ENCODE data around the gene TRAPPC2B. TPM values are rescaled to one million over a fixed set of nuclear protein-coding genes. Genes with fewer than 3 reads are reported as not detected.

The TRAPPC2B gene
- total RNA-seq, 1 experiment from 2014 or later, result 3.9 TPM

DNA sequence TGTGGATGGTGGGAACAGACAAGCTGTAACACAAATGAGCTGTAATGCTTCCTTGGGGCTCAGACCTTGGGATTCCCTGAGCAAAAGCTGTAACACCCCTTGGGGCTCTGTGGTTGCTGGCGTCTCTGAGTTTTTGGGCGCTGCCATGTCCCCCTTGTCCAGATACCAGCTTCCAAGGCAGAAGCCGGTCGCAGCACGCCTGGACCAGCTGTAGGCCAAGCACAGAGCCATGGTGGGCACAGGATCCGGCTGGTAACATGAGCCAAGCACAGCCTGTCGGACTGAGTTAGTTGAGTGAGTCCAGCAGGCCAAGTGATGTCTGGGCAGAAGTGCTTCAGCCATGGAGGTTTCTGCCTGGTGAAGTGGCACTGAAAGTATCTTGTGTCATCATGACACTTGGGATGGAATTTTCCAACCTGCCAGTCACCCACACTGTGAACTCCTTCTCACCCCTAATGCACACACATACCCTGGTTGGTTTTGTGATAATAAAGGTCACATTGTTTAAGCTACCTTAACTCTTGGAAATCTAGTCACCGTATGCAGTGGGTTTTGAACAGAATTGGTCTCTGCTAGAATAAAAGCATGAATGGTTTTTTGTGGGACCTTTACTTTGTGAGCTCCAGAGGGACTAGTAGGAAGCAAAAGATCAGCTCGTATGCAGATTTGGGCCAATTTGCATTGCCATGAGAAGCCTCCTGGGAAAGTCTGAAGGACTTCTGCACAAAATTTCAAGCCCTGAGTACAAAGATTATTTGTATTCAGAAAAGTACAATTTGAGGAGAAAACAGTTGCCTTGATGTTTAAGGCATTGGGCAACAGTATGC is 40.6 kb downstream of the TRAPPC2B start:
- no peak for TF ChIP-seq POLR2AphosphoS5 (IDR thresholded peaks at IDR 0.05; ENCODE audit: low read depth, low read length)
- no peak for TF ChIP-seq EZH2phosphoT487 (IDR thresholded peaks at IDR 0.05; ENCODE audit: borderline replicate concordance)
- no peak for TF ChIP-seq SRF (IDR thresholded peaks at IDR 0.05; ENCODE audit: low read depth)
- TF ChIP-seq, protein P1, sequence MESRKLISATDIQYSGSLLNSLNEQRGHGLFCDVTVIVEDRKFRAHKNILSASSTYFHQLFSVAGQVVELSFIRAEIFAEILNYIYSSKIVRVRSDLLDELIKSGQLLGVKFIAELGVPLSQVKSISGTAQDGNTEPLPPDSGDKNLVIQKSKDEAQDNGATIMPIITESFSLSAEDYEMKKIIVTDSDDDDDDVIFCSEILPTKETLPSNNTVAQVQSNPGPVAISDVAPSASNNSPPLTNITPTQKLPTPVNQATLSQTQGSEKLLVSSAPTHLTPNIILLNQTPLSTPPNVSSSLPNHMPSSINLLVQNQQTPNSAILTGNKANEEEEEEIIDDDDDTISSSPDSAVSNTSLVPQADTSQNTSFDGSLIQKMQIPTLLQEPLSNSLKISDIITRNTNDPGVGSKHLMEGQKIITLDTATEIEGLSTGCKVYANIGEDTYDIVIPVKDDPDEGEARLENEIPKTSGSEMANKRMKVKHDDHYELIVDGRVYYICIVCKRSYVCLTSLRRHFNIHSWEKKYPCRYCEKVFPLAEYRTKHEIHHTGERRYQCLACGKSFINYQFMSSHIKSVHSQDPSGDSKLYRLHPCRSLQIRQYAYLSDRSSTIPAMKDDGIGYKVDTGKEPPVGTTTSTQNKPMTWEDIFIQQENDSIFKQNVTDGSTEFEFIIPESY (IDR thresholded peaks at IDR 0.05; ENCODE audit: extremely low read depth, insufficient replicate concordance, low read length), result no peak
- no peak for TF ChIP-seq ZNF274 (IDR thresholded peaks at IDR 0.05; ENCODE audit: low read depth, low read length)
- no peak for TF ChIP-seq EZH2 (IDR thresholded peaks at IDR 0.05)
- TF ChIP-seq SP1 (IDR thresholded peaks at IDR 0.05; ENCODE audit: low read depth), result no peak
- POLR2A ChIA-PET, result interaction anchor here (0.8 to 1.2 kb wide), 2 partner anchors 10 to 30 kb away, joined by 3 read pairs; no protein-coding TSS in a partner anchor
- CTCF ChIA-PET, result no interaction called here

More for the DNA sequence above, 40.6 kb downstream of the TRAPPC2B start:
- H3K27me3 ChIP-seq (ENCODE audit: insufficient read depth, low read length), result no peaks in the 10 kb centered on the region
- H3K36me3 ChIP-seq (ENCODE audit: control insufficient read depth in 1 of 2, insufficient read depth in 2 of 2, low read length in 2 of 2), result peaks cover under 1 to 8% of the 10 kb centered on the region in 2 experiments; a peak in 3 of 4 replicates
- H4K20me1 ChIP-seq (ENCODE audit: insufficient read depth), result no peaks in the 10 kb centered on the region
- no peaks in the 10 kb centered on the region for H3K4me1 ChIP-seq (ENCODE audit: control insufficient read depth in 1 of 2, insufficient read depth in 2 of 2, low read length in 2 of 2)
- no peak overlapping the region for H3K27ac ChIP-seq (ENCODE audit: low read depth, low read length)
- H3K9me3 ChIP-seq (ENCODE audit: control insufficient read depth in 1 of 2, insufficient read depth in 1 of 2, low read depth in 1 of 2, low read length in 2 of 2), result peaks cover 8 to 12% of the 10 kb centered on the region in 2 experiments; a peak in 2 of 4 replicates
- no peak overlapping the region for H3K4me3 ChIP-seq (replicated peaks in 1 of 2; ENCODE audit: low read depth in 1 of 2, low read length in 2 of 2)
- no peak overlapping the region for H3K9ac ChIP-seq (ENCODE audit: low read length)
- BruUV-seq (replicated peaks), result no TSS peak
- no peaks in the 10 kb centered on the region for H3K79me2 ChIP-seq (ENCODE audit: insufficient read depth, low read length)
- no peak overlapping the region for H3K4me2 ChIP-seq (ENCODE audit: low read length)
- RAD21 ChIA-PET (ENCODE audit: low non-redundant PET in 1 of 2, low total read pairs in 2 of 2, uncharacterized antibody in 2 of 2, unreplicated experiment in 2 of 2), result no interaction called here
- no peak for ATAC-seq
- no peak for DNase-seq (ENCODE audit: low read depth, low spot score)
- no peak overlapping the region for H2AFZ ChIP-seq (ENCODE audit: low read depth, low read length, poor library complexity, severe bottlenecking)
- intact Hi-C loops (cut with micrococcal nuclease), result loop anchor here (10.0 kb wide), 1 partner anchor 501 kb away; no protein-coding TSS in a partner anchor
- no peaks in the 10 kb centered on the region for H3K9me2 ChIP-seq (ENCODE audit: insufficient read depth)

Data from HCT116 (cell line).